ENCODE data around the gene MGME1.

MGME1 gene

GRCh38 chr20:17947474-17947815, 21.4 kb upstream of the MGME1 start:
- no peak for DNase-seq (ENCODE audit: low read depth)
- no peak for TF ChIP-seq CTCF (IDR thresholded peaks at IDR 0.05; ENCODE audit: low read depth, low read length, missing control alignments)
- no peak overlapping the region for H3K4me3 ChIP-seq (ENCODE audit: low read depth, low read length)

DNA sequence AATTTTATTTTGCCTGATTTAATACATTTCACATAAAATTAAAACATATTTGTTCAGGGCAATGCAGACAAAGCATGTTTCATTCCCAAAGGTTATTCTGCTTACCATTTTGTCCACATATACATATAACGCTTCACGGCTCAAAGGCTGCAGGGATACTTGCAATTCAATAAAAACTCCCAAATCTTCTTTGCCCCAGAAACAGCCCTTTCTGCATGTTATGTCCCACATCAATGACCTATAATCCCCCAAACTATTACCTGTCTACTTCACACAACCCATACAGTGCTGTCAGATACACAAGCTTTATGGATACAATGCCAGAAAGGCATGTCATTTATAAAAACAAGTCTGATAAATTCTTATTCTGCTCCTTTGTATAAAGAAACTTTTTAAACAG, 20.4 kb upstream of the MGME1 start:
- DNase-seq (ENCODE audit: low read depth), result no peak
- no peak overlapping the region for H3K4me3 ChIP-seq (ENCODE audit: low read depth, low read length)
- no peak for TF ChIP-seq CTCF (IDR thresholded peaks at IDR 0.05; ENCODE audit: low read depth, low read length, missing control alignments)

DNA sequence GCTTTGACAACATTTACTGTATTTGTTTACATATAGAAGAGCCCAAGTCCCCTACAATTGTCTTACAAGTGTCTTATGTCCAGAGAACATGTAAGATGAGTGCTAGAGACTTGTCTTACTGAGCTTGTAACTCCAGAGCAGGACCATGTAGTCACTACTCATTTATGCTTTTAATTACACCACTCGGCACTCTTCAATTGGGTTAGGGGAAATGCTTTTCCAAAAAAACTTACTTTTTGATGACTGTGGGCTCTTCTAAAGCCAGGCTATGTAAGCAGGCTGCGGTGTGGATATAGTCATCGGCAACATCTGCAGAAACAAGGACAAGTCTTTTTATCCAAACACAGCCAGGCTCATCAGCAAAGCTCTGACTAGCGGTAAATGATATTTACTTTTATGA, 18.9 kb upstream of the MGME1 start:
- TF ChIP-seq CTCF (IDR thresholded peaks at IDR 0.05; ENCODE audit: low read depth, low read length, missing control alignments), result no peak
- no peak overlapping the region for H3K4me3 ChIP-seq (ENCODE audit: low read depth, low read length)
- no peak for DNase-seq (ENCODE audit: low read depth)

DNA sequence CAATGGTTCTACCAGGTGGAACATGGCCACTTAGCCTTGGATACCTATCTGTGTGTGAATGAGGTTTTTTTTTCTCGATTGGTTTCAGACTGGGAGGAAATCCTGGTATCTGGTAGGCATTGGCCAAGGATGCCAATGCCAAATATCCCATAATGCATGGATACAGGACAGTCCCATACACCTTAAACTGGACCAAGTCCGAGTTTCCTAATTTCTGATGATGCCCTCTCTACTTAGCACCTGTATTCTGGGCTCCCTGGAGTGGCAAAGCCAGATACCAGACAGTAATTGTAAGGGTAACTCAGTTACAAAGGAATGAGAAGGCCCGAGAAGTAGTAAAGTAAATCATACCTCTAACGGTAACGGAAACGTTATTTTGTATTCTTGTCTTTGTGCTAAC, 18.1 kb upstream of the MGME1 start:
- DNase-seq (ENCODE audit: low read depth), result no peak
- no peak for TF ChIP-seq CTCF (IDR thresholded peaks at IDR 0.05; ENCODE audit: low read depth, low read length, missing control alignments)
- no peak overlapping the region for H3K4me3 ChIP-seq (ENCODE audit: low read depth, low read length)

DNA sequence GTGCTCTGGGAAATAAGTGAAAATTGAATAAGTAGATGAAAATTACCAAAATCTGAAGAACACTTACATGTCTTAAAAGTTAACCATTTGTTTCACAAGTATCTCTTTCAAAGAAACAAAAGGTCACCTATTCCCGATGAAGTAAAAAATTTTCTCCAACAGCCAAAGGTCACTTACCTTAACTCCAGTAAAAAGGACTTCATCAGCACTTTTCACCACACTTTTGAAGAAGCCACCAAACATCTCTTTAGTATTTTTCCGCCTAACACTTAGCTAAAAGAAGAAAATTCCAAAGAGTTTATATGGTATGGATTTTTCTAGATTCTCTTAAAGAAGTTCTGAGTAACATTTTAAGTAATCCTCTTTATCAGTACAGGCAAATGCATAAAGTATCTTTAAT, 17.5 kb upstream of the MGME1 start:
- no peak overlapping the region for H3K4me3 ChIP-seq (ENCODE audit: low read depth, low read length)
- TF ChIP-seq CTCF (IDR thresholded peaks at IDR 0.05; ENCODE audit: low read depth, low read length, missing control alignments), result no peak
- no peak for DNase-seq (ENCODE audit: low read depth)

- no peak overlapping the region for H3K4me3 ChIP-seq (ENCODE audit: low read depth, low read length)
- TF ChIP-seq CTCF (IDR thresholded peaks at IDR 0.05; ENCODE audit: low read depth, low read length, missing control alignments), result no peak
- no peak for DNase-seq (ENCODE audit: low read depth)
Observed at GRCh38 chr20:17952692-17953684, 15.8 kb upstream of the MGME1 start.

DNA sequence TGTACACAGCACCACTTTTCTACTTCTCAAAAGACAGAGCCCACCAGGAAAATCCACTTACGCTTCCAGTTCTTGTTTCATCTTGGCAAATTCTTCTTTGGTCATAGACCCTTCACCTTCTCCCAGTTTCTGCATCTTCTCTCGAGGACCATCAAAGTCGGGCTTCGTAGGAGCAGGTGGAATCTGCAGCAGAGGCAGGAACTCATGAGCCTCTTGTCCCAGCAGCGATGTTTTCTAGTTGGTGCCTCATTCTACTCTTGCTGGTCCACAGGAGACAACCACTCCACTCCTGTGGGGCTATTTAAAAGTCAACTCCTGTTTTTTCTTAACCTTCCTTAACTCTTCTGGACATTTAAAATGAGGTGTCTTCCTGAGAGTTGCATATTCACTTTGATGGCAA, 14.9 kb upstream of the MGME1 start:
- no peak for TF ChIP-seq CTCF (IDR thresholded peaks at IDR 0.05; ENCODE audit: low read depth, low read length, missing control alignments)

More for the DNA sequence above, 14.9 kb upstream of the MGME1 start:
- no peak overlapping the region for H3K4me3 ChIP-seq (ENCODE audit: low read depth, low read length)
- DNase-seq (ENCODE audit: low read depth), result no peak

Data from GM12864 (cell line).